GF-D8 (cell line): ENCODE results near the gene C13orf46.

Experiments
- DNase-seq: peaks from one replicate; lab custom pipeline; 2025; lab: John Stamatoyannopoulos, UW

C13orf46 gene

DNA sequence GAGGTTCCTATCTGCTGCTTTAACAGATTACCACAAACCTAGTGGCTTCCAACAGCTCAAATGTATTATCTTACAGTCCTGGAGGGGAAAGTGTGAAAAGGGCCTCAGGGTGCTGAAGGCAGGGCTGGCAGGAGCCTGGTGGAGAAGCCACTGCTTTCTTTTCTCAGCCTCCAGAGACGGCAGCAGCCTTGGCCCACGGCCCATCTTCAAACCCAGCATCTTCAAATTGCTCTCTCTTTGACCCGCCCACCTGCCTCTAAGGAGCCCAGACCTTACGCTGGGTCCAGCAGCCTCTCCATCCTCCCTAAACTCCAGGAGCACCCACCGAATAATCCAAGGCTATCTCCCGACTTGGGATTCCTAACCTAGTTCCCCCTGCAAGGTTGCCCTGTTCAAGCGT, 35.6 kb downstream of the C13orf46 start:
- DNase-seq = no peak

GRCh38 chr13:113937527-113938180, 36.2 kb downstream of the C13orf46 start:
- DNase-seq = no peak

GRCh38 chr13:113937073-113937472, 36.8 kb downstream of the C13orf46 start:
- DNase-seq = no peak

DNA sequence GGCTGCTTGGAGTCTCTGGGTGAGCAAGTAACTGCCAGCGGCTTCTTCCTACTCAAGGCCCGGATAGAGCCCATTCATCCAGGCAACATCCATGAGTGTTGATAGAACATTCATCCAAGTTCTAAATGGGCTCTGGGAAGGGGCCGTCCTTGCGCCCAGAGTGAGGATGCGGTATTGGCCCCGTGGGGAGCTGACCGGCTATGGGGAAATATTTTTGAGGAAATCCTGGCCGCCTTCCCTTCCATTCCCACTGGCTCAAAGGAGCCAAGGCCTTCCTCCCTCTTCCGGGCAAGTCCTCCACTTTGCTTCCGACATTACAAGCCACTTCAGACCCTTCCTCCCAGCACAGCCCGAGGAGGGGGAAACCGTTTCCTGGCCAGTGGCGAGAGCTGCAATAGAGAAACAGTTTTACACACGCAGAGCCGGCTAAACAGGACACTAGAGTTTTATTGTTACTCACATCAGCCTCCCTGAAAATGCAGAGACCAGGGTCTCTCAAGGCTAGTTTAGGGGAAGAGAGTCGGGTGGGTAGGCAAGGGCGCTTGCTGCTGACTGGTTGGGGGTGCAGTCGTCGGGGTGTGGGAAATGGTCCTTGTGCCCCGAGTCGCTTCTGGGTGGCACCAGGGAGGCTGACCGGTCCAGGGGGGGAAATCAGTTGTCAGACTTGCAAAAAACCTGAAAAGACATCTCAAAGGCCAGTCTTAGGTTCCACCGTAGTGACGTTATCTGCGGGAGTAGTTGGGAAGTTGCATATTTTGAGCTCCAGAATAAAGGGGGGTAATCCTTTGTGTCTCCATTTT, 37.5 kb downstream of the C13orf46 start:
- DNase-seq = no peak

GRCh38 chr13:113935001-113935844, 38.7 kb downstream of the C13orf46 start:
- DNase-seq = no peak

DNA sequence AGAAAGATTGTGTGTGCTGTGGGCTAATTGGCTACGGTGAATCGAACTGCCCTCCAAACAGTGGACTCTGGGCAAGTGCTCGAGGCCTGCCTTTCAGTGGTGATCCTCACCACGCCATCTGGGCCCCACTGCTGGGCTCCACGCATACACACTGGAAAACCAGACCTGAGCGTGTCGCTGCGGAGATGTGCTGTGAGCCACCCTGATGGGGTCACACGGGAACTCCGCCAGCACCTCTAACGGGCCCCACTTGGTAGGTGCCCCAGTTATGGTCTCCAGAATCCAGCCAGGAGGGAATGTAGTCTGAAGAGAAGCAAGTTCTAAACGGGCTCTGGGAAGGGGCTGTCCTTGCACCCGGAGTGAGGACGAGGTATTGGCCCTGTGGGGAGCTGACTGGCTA, 39.3 kb downstream of the C13orf46 start:
- no peak for DNase-seq

GRCh38 chr13:113933901-113934300, 40.0 kb downstream of the C13orf46 start:
- DNase-seq = no peak

GRCh38 chr13:113931841-113932459, 41.9 kb downstream of the C13orf46 start:
- no peak for DNase-seq

- no peak for DNase-seq
These were observed 42.9 kb downstream of the C13orf46 start for GRCh38 chr13:113930671-113931637.

- DNase-seq = no peak
These were observed 44.0 kb downstream of the C13orf46 start for GRCh38 chr13:113929628-113930615.

DNA sequence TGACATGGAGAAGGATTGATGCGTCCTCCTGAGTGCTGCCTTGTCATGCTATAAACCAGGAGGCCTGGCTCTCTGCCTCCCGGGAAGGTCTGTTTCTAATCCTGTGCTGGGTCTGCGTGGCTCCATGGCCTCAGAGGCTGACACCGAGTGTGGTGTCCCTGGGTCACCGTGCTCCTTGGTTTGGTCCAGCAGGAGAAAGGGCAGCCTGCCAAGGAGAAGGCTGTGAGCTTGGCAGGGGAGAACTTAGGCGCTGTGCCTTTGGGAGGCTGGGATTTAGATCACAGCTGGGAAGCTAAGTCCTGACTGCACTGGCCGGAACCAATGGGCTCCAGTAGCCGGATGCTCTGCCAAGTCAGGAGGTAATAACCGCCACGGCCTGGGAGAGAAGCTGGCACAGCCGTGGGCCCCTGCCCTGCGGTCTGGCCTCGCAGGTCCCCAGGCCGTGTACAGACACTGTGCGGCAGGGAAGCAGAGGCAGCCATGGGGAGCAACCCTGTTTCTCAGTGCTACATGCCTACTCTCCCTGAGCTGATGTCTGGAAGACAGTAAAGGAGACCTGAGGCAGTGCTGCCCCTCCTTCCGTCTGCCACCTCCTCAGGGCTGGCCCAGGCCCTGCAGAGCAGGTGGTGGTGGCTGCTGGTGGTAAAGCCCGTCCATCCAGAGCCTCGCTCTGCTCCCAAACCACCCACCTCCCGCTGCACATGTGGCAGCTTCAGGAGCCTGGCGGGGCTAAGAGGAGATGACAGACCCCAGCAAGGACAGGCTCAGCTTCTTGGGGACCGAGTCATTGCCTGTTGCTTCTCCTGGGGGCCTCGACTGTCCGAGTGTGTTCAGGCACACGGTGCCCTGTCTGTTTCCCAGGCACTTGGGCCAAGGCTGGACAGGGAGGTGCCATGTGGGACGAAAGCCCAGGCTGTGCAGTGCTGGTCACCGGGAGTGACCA, 44.9 kb downstream of the C13orf46 start:
- DNase-seq = no peak

DNA sequence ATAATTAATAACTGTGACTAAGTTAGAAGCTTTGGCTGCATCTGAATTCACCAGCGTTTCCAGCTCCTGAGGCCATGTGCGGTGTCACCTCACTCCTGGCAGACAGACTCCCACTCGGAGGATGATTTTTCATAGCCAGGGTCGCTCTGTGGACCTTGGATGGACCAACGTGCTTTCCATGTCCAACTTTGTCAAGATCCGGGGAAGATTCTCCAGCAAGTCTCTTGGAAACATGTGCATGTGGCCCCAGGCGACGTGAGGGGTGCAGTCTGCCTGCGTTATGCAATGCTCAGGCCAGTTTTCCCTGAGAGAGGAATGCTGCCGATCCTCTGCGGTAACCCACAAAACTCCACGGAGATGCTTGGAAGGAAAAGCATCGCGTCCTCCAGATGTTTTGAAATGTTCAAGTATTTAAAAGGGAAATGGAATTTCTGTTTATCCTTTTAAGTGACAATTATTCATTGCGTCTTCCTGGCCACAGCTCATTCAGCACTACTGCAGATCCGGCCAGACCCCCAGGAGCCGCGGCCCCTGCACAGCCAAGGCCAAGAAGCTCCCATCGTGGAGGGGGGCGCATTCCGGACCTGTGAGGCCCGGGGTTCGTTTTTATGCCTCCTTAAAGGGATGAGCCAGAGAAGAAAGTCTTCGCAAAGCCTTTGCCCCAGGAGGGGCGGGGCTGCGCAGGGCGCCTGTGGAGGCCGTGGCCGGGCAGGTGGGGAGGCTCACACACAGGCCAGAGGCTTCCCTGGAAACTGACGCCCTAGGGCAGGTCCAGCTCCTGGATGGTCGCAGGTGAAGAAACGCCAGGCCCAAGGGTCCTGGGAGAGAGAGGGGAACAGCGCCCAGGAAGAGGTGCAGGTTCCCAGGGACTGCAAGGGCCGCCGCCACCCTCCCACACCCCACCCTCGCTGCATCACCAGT, 46.0 kb downstream of the C13orf46 start:
- DNase-seq = no peak

- DNase-seq = no peak
These were observed 46.8 kb downstream of the C13orf46 start for GRCh38 chr13:113926951-113927660.

DNA sequence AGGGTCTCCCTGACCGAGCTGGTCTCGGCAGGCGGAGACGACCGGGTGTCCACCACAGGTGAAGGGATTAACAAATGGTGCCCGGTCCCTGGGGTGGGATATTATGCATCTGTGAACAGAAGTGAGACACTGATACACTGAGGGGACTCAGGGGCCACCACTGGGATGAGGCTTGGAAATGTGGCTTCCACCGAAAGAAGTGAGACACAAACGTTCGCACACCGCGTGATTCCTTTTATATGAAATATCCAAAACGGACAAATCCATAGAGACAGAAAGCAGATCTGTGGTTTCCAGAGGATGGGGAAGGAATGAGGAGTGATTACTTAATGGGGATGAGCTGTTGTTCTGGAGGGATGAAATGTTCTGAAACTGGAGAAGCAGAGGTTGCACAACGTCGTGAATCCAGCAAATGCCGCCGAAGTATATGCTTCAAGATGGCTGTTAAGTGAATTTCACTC, 47.5 kb downstream of the C13orf46 start:
- no peak for DNase-seq

GRCh38 chr13:113924184-113924901, 49.5 kb downstream of the C13orf46 start:
- DNase-seq = no peak
